Keratinocyte (primary cell): ENCODE results near the gene LARGE1.

Source experiments
- CTCF ChIP-seq, 3 experiments: IDR thresholded peaks in 1 of 3; conservative IDR thresholded peaks in 1 of 3; optimal IDR thresholded peaks in 1 of 3; 2 replicates in 2 of 3; 3 replicates in 1 of 3; pipeline versions ENCODE3 to v1.5.1; 2011; ENCODE audit warnings: low read length in 3 of 3, mild to moderate bottlenecking in 3 of 3, moderate library complexity in 2 of 3, control low read depth in 1 of 3, inconsistent platforms in 1 of 3; ENCODE audit not compliant: insufficient read depth in 2 of 3; ENCODE audit errors: extremely low read depth in 1 of 3
- EZH2 ChIP-seq: IDR thresholded peaks from one replicate; pipeline ENCODE4 v1.6.1; 2012; ENCODE audit warnings: inconsistent platforms, mild to moderate bottlenecking, low read length, moderate library complexity

GRCh38 chr22:33379836-33380235 is 540.4 kb downstream of the LARGE1 start:
- no peak for TF ChIP-seq CTCF (optimal IDR thresholded peaks at IDR 0.05 in 1 of 3, IDR thresholded peaks at IDR 0.05 in 1 of 3, conservative IDR thresholded peaks at IDR 0.05 in 1 of 3; ENCODE audit: extremely low read depth in 1 of 3, insufficient read depth in 2 of 3, low read length in 3 of 3)
- no peak for TF ChIP-seq EZH2
